MM.1S (cell line): Measurements from ENCODE around the gene TECPR2.

Experiments used
- DNase-seq: peaks from one replicate; pipeline ENCODE4 v3.0.0-alpha.2; 2015
- H2AFZ ChIP-seq: fragments of 300-600 bp; sonication (generic); 2 replicates; pipeline ENCODE4 v1.6.0; 2016; ENCODE audit warnings: antibody characterized with exemption, low read length
- H3F3A ChIP-seq: fragments of 300-600 bp; sonication (generic); 2 replicates; pipeline ENCODE4 v1.6.1; 2016; ENCODE audit warnings: mild to moderate bottlenecking, antibody characterized with exemption, low read length, moderate library complexity, mixed read lengths; ENCODE audit not compliant: insufficient read depth
- H3K27ac ChIP-seq: fragments of 300-600 bp; sonication (generic); 2 replicates; pipeline ENCODE4 v1.5.1; 2016; ENCODE audit warnings: mild to moderate bottlenecking, low read length
- H3K27me3 ChIP-seq: fragments of 300-600 bp; sonication (generic); replicated peaks from 2 replicates; pipeline ENCODE4 v1.6.0; 2016; ENCODE audit warnings: low read length; ENCODE audit not compliant: insufficient read depth
- H3K36me3 ChIP-seq: fragments of 300-600 bp; sonication (generic); replicated peaks from 2 replicates; pipeline ENCODE4 v1.6.1; 2016; ENCODE audit warnings: mild to moderate bottlenecking, low read length, mixed read lengths; ENCODE audit not compliant: insufficient read depth
- H3K4me1 ChIP-seq: fragments of 300-600 bp; sonication (generic); 2 replicates; pipeline ENCODE4 v1.6.1; 2016; ENCODE audit warnings: low read length, mixed read lengths
- H3K4me2 ChIP-seq: fragments of 300-600 bp; sonication (generic); 2 replicates; pipeline ENCODE4 v1.6.0; 2016; ENCODE audit warnings: low read depth, low read length
- H3K4me3 ChIP-seq: fragments of 300-600 bp; sonication (generic); 2 replicates; pipeline ENCODE4 v1.5.1; 2016; ENCODE audit warnings: low read length, mixed read lengths
- H3K79me2 ChIP-seq: fragments of 300-600 bp; sonication (generic); 2 replicates; pipeline ENCODE4 v1.6.1; 2016; ENCODE audit warnings: mixed run types, low read length, mixed read lengths
- H3K9ac ChIP-seq: fragments of 300-600 bp; sonication (generic); 2 replicates; pipeline ENCODE4 v1.6.1; 2016; ENCODE audit warnings: low read length, mixed read lengths
- H3K9me2 ChIP-seq: fragments of 300-600 bp; sonication (generic); replicated peaks from 2 replicates; pipeline ENCODE4 v1.6.1; 2016; ENCODE audit warnings: mild to moderate bottlenecking, low read length, mixed read lengths; ENCODE audit not compliant: insufficient read depth
- H3K9me3 ChIP-seq: fragments of 300-600 bp; sonication (generic); replicated peaks from 2 replicates; pipeline ENCODE4 v1.6.1; 2016; ENCODE audit warnings: mild to moderate bottlenecking, low read length, mixed read lengths; ENCODE audit not compliant: insufficient read depth
- H4K20me1 ChIP-seq: fragments of 300-600 bp; sonication (generic); 2 replicates; pipeline ENCODE4 v1.6.1; 2016; ENCODE audit warnings: mild to moderate bottlenecking, low read length, moderate library complexity, mixed read lengths; ENCODE audit not compliant: insufficient read depth
- CTCF ChIP-seq: fragments of 300-600 bp; sonication (generic); IDR thresholded peaks from 2 replicates; pipeline ENCODE4 v1.5.1; 2016; ENCODE audit warnings: antibody characterized with exemption, low read length, mixed read lengths
- EZH2 ChIP-seq: fragments of 300-600 bp; sonication (generic); optimal IDR thresholded peaks from 2 replicates; pipeline ENCODE3; 2017; ENCODE audit warnings: low read depth, mild to moderate bottlenecking, antibody characterized with exemption, low read length, mixed read lengths
- EZH2phosphoT487 ChIP-seq: fragments of 300-600 bp; sonication (generic); IDR thresholded peaks from 2 replicates; pipeline ENCODE4 v1.6.1; 2018; ENCODE audit warnings: antibody characterized with exemption, low read length

Gene TECPR2

GRCh38 chr14:102493585-102493984, 130.8 kb downstream of the TECPR2 start:
- no peak overlapping the region for H3K4me3 ChIP-seq
- H2AFZ ChIP-seq = no peak overlapping the region
- H3K27me3 ChIP-seq = no peaks in the 10 kb centered on the region
- H3F3A ChIP-seq = no peaks in the 10 kb centered on the region
- no peak for TF ChIP-seq EZH2
- TF ChIP-seq CTCF = no peak
- TF ChIP-seq EZH2phosphoT487 = no peak
- H3K27ac ChIP-seq = no peak overlapping the region
- H3K4me2 ChIP-seq = no peak overlapping the region
- H3K9ac ChIP-seq = no peak overlapping the region
- no peaks in the 10 kb centered on the region for H3K9me3 ChIP-seq
- H3K36me3 ChIP-seq = no peaks in the 10 kb centered on the region
- DNase-seq = no peak
- H3K79me2 ChIP-seq = no peaks in the 10 kb centered on the region
- H3K4me1 ChIP-seq = no peaks in the 10 kb centered on the region
- H4K20me1 ChIP-seq = no peaks in the 10 kb centered on the region
- no peaks in the 10 kb centered on the region for H3K9me2 ChIP-seq

- Histone ChIP-seq H3K79me2 (no peaks in the 10 kb centered on the region), H3K4me2 (no peak overlapping the region), H3F3A (no peaks in the 10 kb centered on the region), H4K20me1 (no peaks in the 10 kb centered on the region), H3K36me3 (no peaks in the 10 kb centered on the region), H3K27ac (no peak overlapping the region), H3K4me3 (no peak overlapping the region), H3K9me2 (no peaks in the 10 kb centered on the region), H3K9me3 (no peaks in the 10 kb centered on the region), H2AFZ (no peak overlapping the region), H3K4me1 (no peaks in the 10 kb centered on the region), H3K27me3 (no peaks in the 10 kb centered on the region), H3K9ac (no peak overlapping the region)
- no peak for DNase-seq
- TF ChIP-seq EZH2phosphoT487 (no peak), CTCF (no peak), EZH2 (no peak)
Measured at GRCh38 chr14:102495491-102496330, 133.0 kb downstream of the TECPR2 start.

GRCh38 chr14:102496331-102496691, 133.6 kb downstream of the TECPR2 start:
- Histone ChIP-seq H3K9me2 (no peaks in the 10 kb centered on the region), H3F3A (no peaks in the 10 kb centered on the region), H3K4me1 (no peaks in the 10 kb centered on the region), H4K20me1 (no peaks in the 10 kb centered on the region), H3K9ac (no peak overlapping the region), H3K4me2 (no peak overlapping the region), H2AFZ (no peak overlapping the region), H3K36me3 (no peaks in the 10 kb centered on the region), H3K27me3 (no peaks in the 10 kb centered on the region), H3K27ac (no peak overlapping the region), H3K4me3 (no peak overlapping the region), H3K79me2 (no peaks in the 10 kb centered on the region), H3K9me3 (no peaks in the 10 kb centered on the region)
- DNase-seq = no peak
- no peak for TF ChIP-seq EZH2phosphoT487
